Trophoblast cell (in vitro differentiated cells and primary cell): Measurements from ENCODE around the gene PTPN22.

ENCODE experiments used
- DNase-seq, 2 donors: peaks; one replicate each; pipeline ENCODE4 v3.0.0-alpha.2; 2016
- H2AFZ ChIP-seq: 2 replicates; pipeline ENCODE4 v1.6.1; 2013; ENCODE audit warnings: low read length, moderate library complexity, mild to moderate bottlenecking; ENCODE audit not compliant: insufficient read depth, poor library complexity
- H2AK5ac ChIP-seq: 2 replicates; pipeline ENCODE4 v1.6.1; 2013; ENCODE audit warnings: mild to moderate bottlenecking, low read length
- H2BK120ac ChIP-seq: 2 replicates; pipeline ENCODE4 v1.6.1; 2013; ENCODE audit warnings: low read length, mild to moderate bottlenecking, moderate library complexity; ENCODE audit not compliant: insufficient read depth, poor library complexity
- H2BK12ac ChIP-seq: 2 replicates; pipeline ENCODE4 v1.6.1; 2013; ENCODE audit warnings: mild to moderate bottlenecking, low read length, moderate library complexity
- H2BK5ac ChIP-seq: 2 replicates; pipeline ENCODE4 v1.6.1; 2013; ENCODE audit warnings: low read length, low read depth, moderate library complexity, mild to moderate bottlenecking; ENCODE audit not compliant: poor library complexity
- H3K14ac ChIP-seq: 2 replicates; pipeline ENCODE4 v1.6.1; 2013; ENCODE audit warnings: mild to moderate bottlenecking, low read length
- H3K18ac ChIP-seq: 2 replicates; pipeline ENCODE4 v1.6.1; 2013; ENCODE audit warnings: mild to moderate bottlenecking, low read length
- H3K23ac ChIP-seq: 2 replicates; pipeline ENCODE4 v1.6.1; 2013; ENCODE audit warnings: low read length
- H3K27ac ChIP-seq: 2 replicates; pipeline ENCODE4 v1.5.1; 2013; ENCODE audit warnings: low read depth, mild to moderate bottlenecking, inconsistent platforms, low read length, moderate library complexity
- H3K27me3 ChIP-seq: 2 replicates; pipeline ENCODE4 v1.6.1; 2013; ENCODE audit warnings: inconsistent platforms, mild to moderate bottlenecking, low read length, moderate library complexity; ENCODE audit not compliant: insufficient read depth
- H3K36me3 ChIP-seq, 2 experiments: 1 replicate in 1 of 2; 2 replicates in 1 of 2; pipeline ENCODE4 v1.6.1; 2013; ENCODE audit warnings: low read length in 2 of 2, mild to moderate bottlenecking in 2 of 2, moderate library complexity in 1 of 2; ENCODE audit not compliant: insufficient read depth in 2 of 2, control insufficient read depth in 1 of 2
- H3K4ac ChIP-seq: 2 replicates; pipeline ENCODE4 v1.6.1; 2013; ENCODE audit warnings: low read depth, mild to moderate bottlenecking, low read length, moderate library complexity
- H3K4me1 ChIP-seq, 2 experiments: 1 replicate in 1 of 2; 2 replicates in 1 of 2; pipeline ENCODE4 v1.6.1; 2013; ENCODE audit warnings: low read length in 2 of 2, mild to moderate bottlenecking in 2 of 2, moderate library complexity in 1 of 2; ENCODE audit not compliant: insufficient read depth in 2 of 2, control insufficient read depth in 1 of 2
- H3K4me2 ChIP-seq: 2 replicates; pipeline ENCODE4 v1.6.1; 2013; ENCODE audit warnings: inconsistent platforms, mild to moderate bottlenecking, low read length, moderate library complexity
- H3K4me3 ChIP-seq: 2 replicates; pipeline ENCODE4 v1.5.1; 2013; ENCODE audit warnings: mild to moderate bottlenecking, low read depth, low read length, inconsistent platforms
- H3K79me1 ChIP-seq: one replicate; pipeline ENCODE4 v1.6.1; 2013; ENCODE audit warnings: low read length
- H3K79me2 ChIP-seq: 2 replicates; pipeline ENCODE4 v1.6.1; 2013; ENCODE audit warnings: low read length, mild to moderate bottlenecking; ENCODE audit not compliant: control insufficient read depth, insufficient read depth, poor library complexity
- H3K9ac ChIP-seq: 2 replicates; pipeline ENCODE4 v1.6.1; 2013; ENCODE audit warnings: mild to moderate bottlenecking, low read length
- H3K9me3 ChIP-seq: 2 replicates; pipeline ENCODE4 v1.6.1; 2013; ENCODE audit warnings: low read depth, mild to moderate bottlenecking, control low read depth, inconsistent platforms, low read length; ENCODE audit not compliant: insufficient read depth
- H4K12ac ChIP-seq: 2 replicates; pipeline ENCODE4 v1.6.1; 2013; ENCODE audit warnings: low read depth, mild to moderate bottlenecking, low read length, moderate library complexity
- H4K8ac ChIP-seq: 2 replicates; pipeline ENCODE4 v1.6.1; 2013; ENCODE audit warnings: low read depth, mild to moderate bottlenecking, low read length, moderate library complexity
- H4K91ac ChIP-seq: one replicate; pipeline ENCODE4 v1.6.1; 2013; ENCODE audit warnings: low read depth, mild to moderate bottlenecking, low read length, moderate library complexity
- WGBS: extraction: QIAGEN DNeasy Blood & Tissue Kit; methylation state at CpG from one replicate; pipeline ENCODE4 v1.1.7; 2013; ENCODE audit warnings: missing lambda C conversion rate; ENCODE audit not compliant: insufficient read length, insufficient coverage; ENCODE audit errors: extremely low coverage; 5-methylcytosine and 5-hydroxymethylcytosine counted together

The PTPN22 gene

DNA sequence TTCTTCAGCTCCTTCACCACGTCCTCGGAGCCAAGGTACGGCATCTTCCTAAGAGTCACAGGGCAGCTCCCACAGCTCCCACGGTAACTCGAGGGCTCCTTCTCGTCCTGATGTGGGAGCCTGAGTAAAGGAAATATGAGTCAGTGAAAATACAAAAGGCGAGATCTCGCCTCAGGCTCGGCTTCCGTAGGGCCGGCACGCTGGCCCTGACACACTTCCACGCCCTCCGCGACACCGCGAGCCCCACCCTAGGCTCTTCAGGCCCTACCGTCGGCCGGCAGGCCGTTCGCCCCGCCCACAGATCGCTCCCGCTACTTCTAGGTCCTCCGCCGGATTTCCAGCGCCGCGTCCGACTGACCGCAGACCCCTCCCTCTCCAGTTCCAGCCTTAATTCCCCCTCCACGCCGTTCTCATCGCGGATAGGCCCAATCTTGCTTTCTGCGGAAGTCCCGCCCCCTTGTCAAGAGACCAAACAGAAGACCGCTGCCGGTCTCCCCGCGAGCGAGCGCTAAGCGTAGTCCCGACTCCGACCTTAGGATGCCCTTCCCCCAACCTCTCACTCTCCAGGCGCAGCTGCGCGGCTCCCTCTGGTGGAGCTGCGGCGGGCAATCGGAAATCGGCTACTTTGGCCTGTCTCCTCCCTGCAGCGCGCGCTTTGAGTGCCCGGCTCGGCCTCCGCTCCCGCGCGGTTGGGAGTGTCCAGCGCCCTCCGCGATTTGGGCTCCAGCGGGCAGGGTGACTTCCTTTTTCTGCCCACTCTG is 33.3 kb upstream of the PTPN22 start, which contains the start of the genes AP4B1 and DCLRE1B:
Gene AP4B1, minus strand, starts transcription at position 126 of the 761 bp plus-strand sequence. Its CDS starts 82 bp downstream, at position 44.
Gene DCLRE1B, plus strand, starts transcription at position 653 of the 761 bp plus-strand sequence. CDS start 261 bp downstream, outside the sequence.
- WGBS: no CpG with 5 or more reads among the region's 67 CpGs
- no peaks in the 10 kb centered on the region for H3K27me3 ChIP-seq
- peak; percentile 99 to 100 for DNase-seq

DNA sequence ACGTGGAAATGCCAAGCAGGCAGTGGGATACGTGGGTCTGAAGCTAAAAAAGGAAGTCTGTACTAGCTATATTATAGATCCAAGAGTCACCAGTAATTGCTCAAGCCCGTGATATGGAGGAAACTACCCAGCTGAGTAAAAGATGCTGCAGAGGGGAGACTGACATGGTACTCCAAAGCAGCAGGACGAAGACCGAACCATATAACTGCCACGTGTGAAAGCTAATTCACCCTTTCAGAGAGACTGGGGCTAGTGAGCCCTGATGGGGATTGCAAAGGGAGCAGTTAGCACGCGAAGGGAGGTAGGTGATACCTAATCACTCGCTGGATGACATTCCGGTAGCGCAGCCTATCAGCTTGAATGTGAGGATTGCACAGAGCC is 32.8 kb upstream of the PTPN22 start:
- peak in 1 of 2 donors; percentile 1 for DNase-seq
- WGBS: no CpG with 5 or more reads among the region's 11 CpGs
- peak overlapping the region; percentile 73 for H3K9ac ChIP-seq

More for the DNA sequence above, 33.3 kb upstream of the PTPN22 start, which contains the start of the genes AP4B1 and DCLRE1B:
- Histone ChIP-seq H3K27ac (peak within 1 kb of the TSS; percentile 79), H4K12ac (peak within 1 kb of the TSS; percentile 44), H2AK5ac (no peak within 1 kb of the TSS), H2AFZ (peak within 1 kb of the TSS; percentile 77), H3K79me1 (peaks cover 6% of the 10 kb centered on the region), H3K23ac (no peak within 1 kb of the TSS), H3K4me2 (peak within 1 kb of the TSS; percentile 87), H4K8ac (peak within 1 kb of the TSS; percentile 81), H3K4me1 (peaks cover 2% of the 10 kb centered on the region in 2 experiments), H4K91ac (peak within 1 kb of the TSS; percentile 30), H3K36me3 (peaks cover 3 to 14% of the 10 kb centered on the region in 2 experiments), H2BK120ac (peak within 1 kb of the TSS; percentile 47), H3K4me3 (peak within 1 kb of the TSS; percentile 88), H3K18ac (peak within 1 kb of the TSS; percentile 55), H2BK12ac (no peak within 1 kb of the TSS), H3K9me3 (no peaks in the 10 kb centered on the region), H3K79me2 (peaks cover 7% of the 10 kb centered on the region), H3K4ac (peak within 1 kb of the TSS; percentile 22), H3K9ac (peak within 1 kb of the TSS; percentile 90), H3K14ac (peak within 1 kb of the TSS; percentile 82), H2BK5ac (peak within 1 kb of the TSS; percentile 55)

DNA sequence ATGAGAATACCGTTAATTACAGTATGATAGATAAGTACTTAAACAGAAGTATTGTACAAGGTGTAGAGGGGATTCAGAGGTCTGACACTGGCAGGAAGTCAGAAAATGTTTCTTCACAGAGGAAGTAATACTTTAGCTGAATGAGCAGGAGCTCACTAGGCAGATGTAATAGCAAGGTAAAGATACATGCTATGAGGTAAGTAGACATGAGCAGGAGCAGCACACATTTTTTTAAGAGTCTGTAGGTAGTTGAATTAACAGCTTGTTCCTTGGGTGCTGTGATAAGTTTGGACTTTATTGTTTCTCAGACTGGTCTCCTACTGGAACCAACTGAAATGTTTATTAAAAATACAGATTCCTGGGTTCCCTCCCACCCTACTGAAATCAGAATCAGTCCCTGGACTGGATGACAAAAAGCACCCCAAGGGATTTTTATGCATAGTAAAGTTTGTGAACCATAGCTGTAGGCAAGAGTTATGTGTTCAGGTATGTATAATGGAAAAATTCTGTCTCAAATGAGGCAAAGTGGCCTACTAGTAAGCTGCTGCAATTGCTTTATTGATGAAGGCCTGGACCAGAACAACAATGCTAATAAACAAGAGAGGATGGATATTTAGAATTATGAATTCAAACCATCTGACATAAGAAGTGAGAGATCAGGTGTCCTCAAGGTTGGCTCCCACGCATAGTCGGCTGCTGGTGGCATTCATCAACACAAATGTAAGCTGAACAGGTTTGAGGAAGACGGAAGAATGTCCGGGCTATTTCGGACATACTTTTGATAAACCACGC is 32.2 kb upstream of the PTPN22 start:
- Histone ChIP-seq H3K36me3 (peaks cover 3 to 17% of the 10 kb centered on the region in 2 experiments), H4K12ac (no peak overlapping the region), H3K79me1 (peaks cover 6% of the 10 kb centered on the region), H2AFZ (no peak overlapping the region), H4K91ac (no peak overlapping the region), H2BK5ac (no peak overlapping the region), H3K9ac (no peak overlapping the region), H3K4me2 (peak overlapping the region; percentile 56), H3K4ac (no peak overlapping the region), H2BK120ac (no peak overlapping the region), H3K27me3 (no peaks in the 10 kb centered on the region), H3K14ac (no peak overlapping the region), H3K27ac (no peak overlapping the region), H3K4me3 (no peak overlapping the region), H4K8ac (no peak overlapping the region), H2BK12ac (no peak overlapping the region), H3K4me1 (peaks cover 2% of the 10 kb centered on the region in 2 experiments), H2AK5ac (no peak overlapping the region), H3K18ac (no peak overlapping the region), H3K9me3 (no peaks in the 10 kb centered on the region), H3K23ac (no peak overlapping the region), H3K79me2 (peaks cover 7% of the 10 kb centered on the region)
- peak in 1 of 2 donors; percentile 3 for DNase-seq
- WGBS: no CpG with 5 or more reads among the region's 7 CpGs

More for the DNA sequence above, 32.8 kb upstream of the PTPN22 start:
- Histone ChIP-seq H3K27ac (peak overlapping the region; percentile 79), H2BK120ac (peak overlapping the region; percentile 47), H3K36me3 (peaks cover 3 to 17% of the 10 kb centered on the region in 2 experiments), H2AFZ (peak overlapping the region; percentile 68), H3K14ac (peak overlapping the region; percentile 68), H3K4me1 (peaks cover 2% of the 10 kb centered on the region in 2 experiments), H3K9me3 (no peaks in the 10 kb centered on the region), H4K91ac (peak overlapping the region; percentile 29), H2AK5ac (no peak overlapping the region), H3K4ac (peak overlapping the region; percentile 22), H3K4me3 (peak overlapping the region; percentile 84), H2BK12ac (no peak overlapping the region), H3K23ac (no peak overlapping the region), H3K27me3 (no peaks in the 10 kb centered on the region), H3K79me2 (peaks cover 7% of the 10 kb centered on the region), H4K12ac (peak overlapping the region; percentile 44), H3K4me2 (peak overlapping the region; percentile 56), H4K8ac (peak overlapping the region; percentile 67), H3K18ac (peak overlapping the region; percentile 55), H2BK5ac (peak overlapping the region; percentile 44), H3K79me1 (peaks cover 6% of the 10 kb centered on the region)

DNA sequence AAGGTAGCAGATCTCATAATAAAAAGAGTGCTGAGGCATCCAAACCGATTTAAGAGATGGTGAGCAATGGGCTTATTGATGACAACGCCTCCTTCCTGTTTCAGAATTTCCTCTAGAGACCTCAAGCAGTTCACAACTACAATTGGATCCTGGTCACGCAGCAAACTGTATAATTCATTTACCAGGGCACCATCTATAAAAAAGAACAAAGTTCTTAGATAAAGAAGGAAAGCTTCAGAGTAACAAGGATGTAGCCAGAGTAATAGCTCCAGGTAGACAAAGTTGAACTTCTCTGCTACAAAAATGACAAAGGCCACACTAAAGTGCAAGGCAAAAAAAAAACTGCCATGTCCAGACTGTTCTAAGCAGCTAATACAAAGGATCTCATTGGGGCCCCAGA is 29.7 kb upstream of the PTPN22 start:
- no peak overlapping the region for H2BK120ac ChIP-seq
- peaks cover 1 to 2% of the 10 kb centered on the region in 2 experiments for H3K4me1 ChIP-seq
- H4K91ac ChIP-seq: no peak overlapping the region
- H3K27ac ChIP-seq: no peak overlapping the region
- peaks cover 7% of the 10 kb centered on the region for H3K79me2 ChIP-seq
- H2AFZ ChIP-seq: no peak overlapping the region
- WGBS: no CpG with 5 or more reads among the region's 3 CpGs
- no peak overlapping the region for H4K8ac ChIP-seq
- H3K14ac ChIP-seq: no peak overlapping the region
- H3K27me3 ChIP-seq: no peaks in the 10 kb centered on the region
- H2BK5ac ChIP-seq: no peak overlapping the region
- no peaks in the 10 kb centered on the region for H3K9me3 ChIP-seq
- H2AK5ac ChIP-seq: no peak overlapping the region
- no peak overlapping the region for H4K12ac ChIP-seq
- H3K18ac ChIP-seq: no peak overlapping the region
- H3K23ac ChIP-seq: no peak overlapping the region
- peaks cover 0 to 12% of the 10 kb centered on the region in 2 experiments for H3K36me3 ChIP-seq
- no peak for DNase-seq
- H2BK12ac ChIP-seq: no peak overlapping the region
- no peak overlapping the region for H3K9ac ChIP-seq
- H3K79me1 ChIP-seq: peaks cover 6% of the 10 kb centered on the region
- no peak overlapping the region for H3K4me2 ChIP-seq
- no peak overlapping the region for H3K4ac ChIP-seq
- H3K4me3 ChIP-seq: no peak overlapping the region
